B cell (primary cell): ENCODE results near the gene ABL1. TPM values are rescaled to one million over a fixed set of nuclear protein-coding genes. Genes with fewer than 3 reads are reported as not detected.

ENCODE experiments used
- ATAC-seq: fragments of 200-7000 bp; cut with Tn5 transposase; one replicate; pipeline ENCODE4 v1.10.0; 2021; ENCODE audit warnings: low read depth, mild to moderate bottlenecking, moderate number of reproducible peaks, moderate library complexity
- CTCF ChIA-PET: fragments of 350-600 bp; sonication (Branson Sonifier 250); formaldehyde crosslinking; loops from one replicate; lab custom pipeline; 2021; ENCODE audit warnings: antibody characterized with exemption, inconsistent platforms; lab: Charles Lee
- POLR2A ChIA-PET: fragments of 350-600 bp; sonication (Branson Sonifier 250); formaldehyde crosslinking; loops from one replicate; lab custom pipeline; 2021; ENCODE audit warnings: antibody characterized with exemption; lab: Charles Lee
- DNase-seq: peaks from one replicate; pipeline ENCODE4 v3.0.0; 2013
- H2AFZ ChIP-seq: 2 replicates; pipeline ENCODE4 v1.6.1; 2012; ENCODE audit warnings: mild to moderate bottlenecking, low read depth, low read length; ENCODE audit not compliant: insufficient read depth, poor library complexity, severe bottlenecking
- H3K27ac ChIP-seq, 2 donors: 1 replicate in 1 of 2; 2 replicates in 1 of 2; pipeline ENCODE4 v1.5.1; 2012 to 2013; ENCODE audit warnings: low read length in 2 of 2, mild to moderate bottlenecking in 2 of 2, moderate library complexity in 1 of 2
- H3K27me3 ChIP-seq, 4 experiments: fragments of 200-600 bp in 1 of 4; sonication (generic) in 1 of 4; replicated peaks in 1 of 4; 1 replicate in 2 of 4; 2 replicates in 2 of 4; pipeline versions ENCODE4 v1.6.1 to v1.7.0; 2013 to 2016; ENCODE audit warnings: low read length in 3 of 4, mild to moderate bottlenecking in 2 of 4, mixed read lengths in 1 of 4, moderate library complexity in 1 of 4; ENCODE audit not compliant: insufficient read depth in 4 of 4, control insufficient read depth in 3 of 4; ENCODE audit errors: control extremely low read depth in 1 of 4
- H3K36me3 ChIP-seq, 2 experiments: replicated peaks in 1 of 2; 1 replicate in 1 of 2; 2 replicates in 1 of 2; pipeline versions ENCODE4 v1.6.1 to v1.7.1; 2013; ENCODE audit warnings: low read length in 1 of 2; ENCODE audit not compliant: insufficient read depth in 2 of 2, control insufficient read depth in 1 of 2; ENCODE audit errors: control extremely low read depth in 1 of 2, extremely low read depth in 1 of 2
- H3K4me1 ChIP-seq, 2 donors: fragments of 200-600 bp in 1 of 2; sonication (generic) in 1 of 2; 1 replicate in 1 of 2; 2 replicates in 1 of 2; pipeline versions ENCODE4 v1.5.1 to v1.6.1; 2013 to 2017; ENCODE audit warnings: low read length in 2 of 2; ENCODE audit not compliant: control insufficient read depth in 2 of 2, insufficient read depth in 2 of 2
- H3K4me2 ChIP-seq: replicated peaks from 2 replicates; pipeline ENCODE3; 2012; ENCODE audit warnings: mild to moderate bottlenecking, low read depth, low read length; ENCODE audit not compliant: poor library complexity, severe bottlenecking
- H3K4me3 ChIP-seq, 5 experiments: fragments of 200-600 bp in 1 of 5; sonication (generic) in 1 of 5; 1 replicate in 3 of 5; 2 replicates in 2 of 5; pipeline versions ENCODE4 v1.5.1 to v1.7.0; 2011 to 2016; ENCODE audit warnings: low read length in 4 of 5, mild to moderate bottlenecking in 4 of 5, low read depth in 2 of 5, control low read depth in 1 of 5, moderate library complexity in 1 of 5; ENCODE audit not compliant: insufficient read depth in 1 of 5; ENCODE audit errors: control extremely low read depth in 1 of 5, extremely low read depth in 1 of 5
- H3K79me2 ChIP-seq: fragments of 200-600 bp; sonication (generic); one replicate; pipeline ENCODE4 v1.6.0; 2016; ENCODE audit warnings: low read length; ENCODE audit not compliant: control insufficient read depth, insufficient read depth
- H3K9ac ChIP-seq: fragments of 200-600 bp; sonication (generic); 2 replicates; pipeline ENCODE4 v1.6.1; 2017; ENCODE audit warnings: mild to moderate bottlenecking, low read length, moderate library complexity
- H3K9me3 ChIP-seq, 3 donors: one replicate each; pipeline versions ENCODE4 v1.6.1 to v1.7.1; 2013; ENCODE audit warnings: low read length in 2 of 3; ENCODE audit not compliant: control insufficient read depth in 2 of 3, insufficient read depth in 1 of 3; ENCODE audit errors: control extremely low read depth in 1 of 3
- H4K20me1 ChIP-seq: 2 replicates; pipeline ENCODE4 v1.6.0; 2012; ENCODE audit warnings: mild to moderate bottlenecking, low read length; ENCODE audit not compliant: insufficient read depth, control insufficient read depth, poor library complexity, severe bottlenecking
- H3K27ac Mint-ChIP-seq: one replicate; pipeline ENCODE4 v1.8.0; 2021; ENCODE audit warnings: mixed read lengths
- H3K27me3 Mint-ChIP-seq: one replicate; pipeline ENCODE4 v1.8.0; 2021; ENCODE audit warnings: mixed read lengths
- H3K4me1 Mint-ChIP-seq: one replicate; pipeline ENCODE4 v1.8.0; 2021; ENCODE audit warnings: mixed read lengths
- H3K4me3 Mint-ChIP-seq: one replicate; pipeline ENCODE4 v1.8.0; 2021; ENCODE audit warnings: mixed read lengths
- H3K9me3 Mint-ChIP-seq: one replicate; pipeline ENCODE4 v1.8.0; 2022; ENCODE audit warnings: mixed read lengths; ENCODE audit not compliant: insufficient read depth
- EZH2 ChIP-seq: IDR thresholded peaks from 2 replicates; pipeline ENCODE4 v1.6.1; 2012; ENCODE audit warnings: borderline replicate concordance, low read depth, mild to moderate bottlenecking, moderate library complexity, low read length; ENCODE audit not compliant: insufficient read depth, poor library complexity, severe bottlenecking
- WGBS: methylation state at CpG from one replicate; pipeline ENCODE4 v1.1.5; 2013; ENCODE audit warnings: missing lambda C conversion rate; ENCODE audit not compliant: insufficient coverage; 5-methylcytosine and 5-hydroxymethylcytosine counted together
- intact Hi-C: fragments of 100-400 bp; cut with micrococcal nuclease; formaldehyde crosslinking; loops from one replicate; pipeline ENCODE4 v1.10.0; 2022
- polyA plus RNA-seq: library from polyadenylated mRNA; depleted of rRNA; stranded (reverse); fragments of >200 nt; gene quantifications from 2 replicates; pipeline ENCODE4 v1.2.3, GENCODE V29; 2012
- total RNA-seq, 2 donors: library from RNA; stranded (reverse); fragments of 120-200 nt in 1 of 2; gene quantifications; 1 replicate in 1 of 2; 2 replicates in 1 of 2; pipeline versions ENCODE4 v1.2.3 to v1.2.4, GENCODE V29; 2013 to 2022
- TF ChIP-seq, protein P1 (sequence below): fragments of 200-600 bp; IDR thresholded peaks from one replicate; pipeline ENCODE4 v1.8.0; 2022; ENCODE audit warnings: antibody characterized with exemption, mild to moderate bottlenecking

The ABL1 gene
- total and polyA plus RNA-seq, 2 donors (not counting 1 experiment from before 2014, with no cell fraction given), result 11.9 to 46.0 TPM

DNA sequence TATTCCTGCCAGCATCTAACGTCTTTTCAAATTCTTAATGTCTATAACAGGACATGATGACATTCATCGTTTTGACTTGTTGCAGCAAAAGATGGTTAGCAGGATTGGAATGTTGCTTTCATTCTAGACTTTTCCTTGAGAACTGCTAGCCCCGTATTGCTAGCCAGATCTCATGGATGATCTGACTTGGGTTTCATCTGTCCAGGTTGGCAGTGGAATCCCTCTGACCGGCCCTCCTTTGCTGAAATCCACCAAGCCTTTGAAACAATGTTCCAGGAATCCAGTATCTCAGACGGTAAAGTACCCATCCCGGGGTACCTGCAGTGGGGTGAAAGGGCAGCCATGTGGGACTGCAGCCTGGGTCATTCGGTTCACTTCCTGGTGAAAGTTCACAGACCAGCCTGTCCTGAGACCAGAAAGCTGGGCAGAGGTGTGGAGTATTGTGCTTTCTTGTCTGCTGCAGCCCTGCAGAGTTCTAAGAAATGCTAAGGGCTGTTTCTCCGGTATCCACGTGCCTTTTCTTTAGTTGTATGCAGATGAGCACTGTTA is 44.9 kb downstream of the ABL1 start:
- Histone ChIP-seq H4K20me1 (no peaks in the 10 kb centered on the region), H3K9me3 (no peaks in the 10 kb centered on the region), H3K9ac (no peak overlapping the region), H3K4me3 (no peak overlapping the region), H3K27me3 (no peaks in the 10 kb centered on the region), H2AFZ (no peak overlapping the region), H3K36me3 (peaks cover 0 to 60% of the 10 kb centered on the region in 2 experiments), H3K79me2 (no peaks in the 10 kb centered on the region), H3K4me1 (no peaks in the 10 kb centered on the region), H3K4me2 (no peak overlapping the region), H3K27ac (no peak overlapping the region)
- ChIA-PET CTCF (no interaction called here), POLR2A (no interaction called here)
- no peak for ATAC-seq
- no peak for TF ChIP-seq EZH2
- TF ChIP-seq, protein P1, sequence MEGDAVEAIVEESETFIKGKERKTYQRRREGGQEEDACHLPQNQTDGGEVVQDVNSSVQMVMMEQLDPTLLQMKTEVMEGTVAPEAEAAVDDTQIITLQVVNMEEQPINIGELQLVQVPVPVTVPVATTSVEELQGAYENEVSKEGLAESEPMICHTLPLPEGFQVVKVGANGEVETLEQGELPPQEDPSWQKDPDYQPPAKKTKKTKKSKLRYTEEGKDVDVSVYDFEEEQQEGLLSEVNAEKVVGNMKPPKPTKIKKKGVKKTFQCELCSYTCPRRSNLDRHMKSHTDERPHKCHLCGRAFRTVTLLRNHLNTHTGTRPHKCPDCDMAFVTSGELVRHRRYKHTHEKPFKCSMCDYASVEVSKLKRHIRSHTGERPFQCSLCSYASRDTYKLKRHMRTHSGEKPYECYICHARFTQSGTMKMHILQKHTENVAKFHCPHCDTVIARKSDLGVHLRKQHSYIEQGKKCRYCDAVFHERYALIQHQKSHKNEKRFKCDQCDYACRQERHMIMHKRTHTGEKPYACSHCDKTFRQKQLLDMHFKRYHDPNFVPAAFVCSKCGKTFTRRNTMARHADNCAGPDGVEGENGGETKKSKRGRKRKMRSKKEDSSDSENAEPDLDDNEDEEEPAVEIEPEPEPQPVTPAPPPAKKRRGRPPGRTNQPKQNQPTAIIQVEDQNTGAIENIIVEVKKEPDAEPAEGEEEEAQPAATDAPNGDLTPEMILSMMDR, result no peak
- H3K4me3 Mint-ChIP-seq, result no peak overlapping the region
- 95% methylated on average over 6 of the region's 9 CpGs for WGBS
- no peaks in the 10 kb centered on the region for H3K27me3 Mint-ChIP-seq
- H3K4me1 Mint-ChIP-seq, result no peaks in the 10 kb centered on the region
- intact Hi-C loops, result no loop called here
- DNase-seq, result no peak
- no peaks in the 10 kb centered on the region for H3K9me3 Mint-ChIP-seq
- H3K27ac Mint-ChIP-seq, result no peak overlapping the region

- Histone ChIP-seq H3K4me2 (no peak overlapping the region), H3K9ac (no peak overlapping the region), H4K20me1 (no peaks in the 10 kb centered on the region), H3K4me3 (no peak overlapping the region), H3K9me3 (no peaks in the 10 kb centered on the region), H3K27ac (no peak overlapping the region), H3K27me3 (no peaks in the 10 kb centered on the region), H3K36me3 (peaks cover 0 to 63% of the 10 kb centered on the region in 2 experiments), H2AFZ (no peak overlapping the region), H3K4me1 (no peaks in the 10 kb centered on the region), H3K79me2 (no peaks in the 10 kb centered on the region)
- Mint-ChIP-seq H3K27me3 (no peaks in the 10 kb centered on the region), H3K27ac (no peak overlapping the region), H3K4me3 (no peak overlapping the region), H3K9me3 (no peaks in the 10 kb centered on the region), H3K4me1 (no peaks in the 10 kb centered on the region)
- intact Hi-C loops, result no loop called here
- POLR2A ChIA-PET, result no interaction called here
- CTCF ChIA-PET, result interaction anchor here (1.1 kb wide), 1 partner anchor 14 kb away, joined by 5 read pairs; no protein-coding TSS in a partner anchor
- DNase-seq (no peak), ATAC-seq (no peak)
- WGBS, result 92% methylated on average over 13 of the region's 16 CpGs
- TF ChIP-seq, protein P1, result no peak
- no peak for TF ChIP-seq EZH2
Observed at GRCh38 chr9:130880599-130881220, 45.7 kb downstream of the ABL1 start.
